HTR-8/SVneo (cell line): ENCODE measurements around the gene ADGRL2.

Experiments used
- DNase-seq: peaks from one replicate; pipeline ENCODE4 v3.0.0; 2011; ENCODE audit warnings: low spot score, mixed read lengths; ENCODE audit not compliant: insufficient read length
- FAIRE-seq: peaks from 2 replicates; lab custom pipeline; 2011; peaks lifted over from hg19 to GRCh38; lab: Jason Lieb, UNC

ADGRL2 gene

GRCh38 chr1:81974222-81974841 is 173.6 kb downstream of the ADGRL2 start:
- no peak for FAIRE-seq

GRCh38 chr1:81974883-81975555 is 174.3 kb downstream of the ADGRL2 start:
- FAIRE-seq (no peak), DNase-seq (no peak)

More at GRCh38 chr1:81974222-81974841, 173.6 kb downstream of the ADGRL2 start:
- DNase-seq, result no peak

- FAIRE-seq (no peak), DNase-seq (no peak)
Observed at GRCh38 chr1:81976539-81976938, 175.8 kb downstream of the ADGRL2 start.

- no peak for DNase-seq
- no peak for FAIRE-seq
Observed at GRCh38 chr1:81978945-81979344, 178.2 kb downstream of the ADGRL2 start.

- no peak for FAIRE-seq
- no peak for DNase-seq
Observed at GRCh38 chr1:81982523-81982922, 181.8 kb downstream of the ADGRL2 start.

GRCh38 chr1:81989524-81989923 is 188.8 kb downstream of the ADGRL2 start:
- DNase-seq, result no peak
- no peak for FAIRE-seq

GRCh38 chr1:81990241-81990640 is 189.5 kb downstream of the ADGRL2 start:
- DNase-seq (no peak), FAIRE-seq (no peak)

GRCh38 chr1:81998165-81998564 is 197.4 kb downstream of the ADGRL2 start:
- DNase-seq, result no peak
- no peak for FAIRE-seq

GRCh38 chr1:81999364-81999763 is 198.6 kb downstream of the ADGRL2 start:
- FAIRE-seq (no peak), DNase-seq (no peak)

GRCh38 chr1:82000221-82000620 is 199.5 kb downstream of the ADGRL2 start:
- no peak for FAIRE-seq
- DNase-seq, result no peak

GRCh38 chr1:82001345-82001744 is 200.6 kb downstream of the ADGRL2 start:
- FAIRE-seq, result no peak
- DNase-seq, result no peak

- FAIRE-seq (no peak), DNase-seq (no peak)
Observed at GRCh38 chr1:82007804-82008203, 207.1 kb downstream of the ADGRL2 start.

- DNase-seq (no peak), FAIRE-seq (no peak)
Observed at GRCh38 chr1:82013702-82014101, 213.0 kb downstream of the ADGRL2 start.

- FAIRE-seq, result no peak
- no peak for DNase-seq
Observed at GRCh38 chr1:82015444-82015843, 214.7 kb downstream of the ADGRL2 start.

GRCh38 chr1:82018319-82018718 is 217.6 kb downstream of the ADGRL2 start:
- no peak for DNase-seq
- FAIRE-seq, result no peak

GRCh38 chr1:82019508-82019907 is 218.8 kb downstream of the ADGRL2 start:
- DNase-seq (no peak), FAIRE-seq (no peak)

- FAIRE-seq (no peak), DNase-seq (no peak)
Observed at GRCh38 chr1:82030830-82031229, 230.1 kb downstream of the ADGRL2 start.

- no peak for DNase-seq
- no peak for FAIRE-seq
Observed at GRCh38 chr1:82032068-82032467, 231.3 kb downstream of the ADGRL2 start.

- FAIRE-seq (no peak), DNase-seq (no peak)
Observed at GRCh38 chr1:82034812-82035211, 234.1 kb downstream of the ADGRL2 start.
